ENCODE data around the gene SLC29A3. TPM values are rescaled to one million over a fixed set of nuclear protein-coding genes. Genes with fewer than 3 reads are reported as not detected.

The SLC29A3 gene
- total and polyA plus RNA-seq, 10 of the 15 experiments (the other 5 are each of a cell fraction or from before 2014, with no cell fraction given): 1.5 to 4.0 (median 2.7) TPM

DNA sequence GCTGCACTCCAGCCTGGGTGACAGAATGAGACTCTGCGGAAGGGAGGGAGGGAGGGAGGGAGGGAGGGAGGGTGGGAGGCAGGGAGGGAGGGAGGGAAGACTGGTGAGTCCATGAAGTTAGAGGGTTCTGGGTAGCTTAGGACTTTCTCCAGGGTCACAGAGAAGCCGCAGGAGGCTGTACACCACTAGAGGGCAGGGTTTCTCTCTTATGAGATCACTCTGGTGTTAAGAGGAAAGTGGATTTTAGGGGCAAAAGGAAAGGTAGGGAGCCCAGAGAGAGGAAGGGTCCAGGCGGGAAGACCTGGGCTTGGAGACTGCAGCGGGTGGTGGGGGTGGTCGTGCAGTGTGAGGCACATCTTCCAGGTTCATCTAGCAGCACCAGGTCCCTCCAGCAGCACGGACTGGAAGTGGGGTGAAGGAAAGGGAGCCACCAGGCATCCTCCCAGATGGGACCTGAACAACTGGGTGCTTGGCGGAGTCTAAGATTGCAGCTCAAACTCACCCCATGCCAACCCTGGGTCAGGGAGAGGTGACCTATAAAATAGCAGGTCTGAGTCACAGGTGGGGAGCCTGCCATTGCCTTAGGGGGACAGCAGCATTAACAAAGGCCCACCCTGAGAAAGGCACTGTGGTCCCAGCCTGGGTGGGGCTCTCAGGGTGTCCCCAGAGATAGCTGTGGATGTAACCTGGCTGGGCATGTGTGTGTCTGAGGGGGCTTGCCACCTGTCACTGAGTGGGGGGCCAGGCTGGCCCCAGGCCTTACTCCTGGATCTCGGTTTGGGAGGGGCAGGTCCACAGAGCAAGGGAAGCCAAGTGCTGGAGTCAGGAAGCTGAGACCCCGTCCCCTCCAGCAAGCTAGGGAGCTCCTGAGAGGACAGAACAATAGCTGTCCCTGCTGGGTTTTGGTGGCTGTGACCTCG, 48.5 kb upstream of the SLC29A3 start (continued):
- TF ChIP-seq NR2C2 (IDR thresholded peaks at IDR 0.05; ENCODE audit: borderline replicate concordance, control insufficient read depth, insufficient read length, low read depth): no peak
- TF ChIP-seq FOXM1 (IDR thresholded peaks at IDR 0.05; ENCODE audit: low read depth, low read length): no peak
- TF ChIP-seq HDGF (IDR thresholded peaks at IDR 0.05): no peak

DNA sequence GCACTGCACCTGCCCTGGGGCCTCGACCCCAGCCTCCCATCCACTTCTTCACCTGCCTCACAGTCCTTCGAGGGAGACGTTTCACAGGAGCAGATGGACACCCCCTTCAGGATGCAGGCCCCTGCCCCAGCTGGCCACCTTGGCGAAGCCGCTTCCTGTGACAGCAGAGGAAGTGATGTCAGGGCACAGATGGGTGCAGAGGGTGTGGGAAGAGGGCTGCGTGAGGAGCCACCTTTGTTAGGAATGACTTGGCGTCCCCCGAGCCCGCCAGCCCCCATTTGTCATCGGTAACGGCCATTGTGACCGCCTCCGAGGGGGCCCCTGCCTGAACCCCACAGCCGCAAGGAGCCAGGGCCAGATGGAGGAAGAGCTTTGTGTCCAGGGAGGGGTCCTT, 47.4 kb upstream of the SLC29A3 start:
- TF ChIP-seq, protein P1, sequence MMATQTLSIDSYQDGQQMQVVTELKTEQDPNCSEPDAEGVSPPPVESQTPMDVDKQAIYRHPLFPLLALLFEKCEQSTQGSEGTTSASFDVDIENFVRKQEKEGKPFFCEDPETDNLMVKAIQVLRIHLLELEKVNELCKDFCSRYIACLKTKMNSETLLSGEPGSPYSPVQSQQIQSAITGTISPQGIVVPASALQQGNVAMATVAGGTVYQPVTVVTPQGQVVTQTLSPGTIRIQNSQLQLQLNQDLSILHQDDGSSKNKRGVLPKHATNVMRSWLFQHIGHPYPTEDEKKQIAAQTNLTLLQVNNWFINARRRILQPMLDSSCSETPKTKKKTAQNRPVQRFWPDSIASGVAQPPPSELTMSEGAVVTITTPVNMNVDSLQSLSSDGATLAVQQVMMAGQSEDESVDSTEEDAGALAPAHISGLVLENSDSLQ (IDR thresholded peaks at IDR 0.05): no peak
- TF ChIP-seq STAT1 (conservative IDR thresholded peaks at IDR 0.05) (no peak), HCFC1 (IDR thresholded peaks at IDR 0.05; ENCODE audit: low read length) (no peak), NFIC (IDR thresholded peaks at IDR 0.05; ENCODE audit: low read depth, low read length) (no peak)
- Histone ChIP-seq H3K9me3 (replicated peaks; ENCODE audit: control insufficient read depth, insufficient read depth, low read length) (no peaks in the 10 kb centered on the region), H3K27ac (ENCODE audit: control insufficient read depth, insufficient read depth) (no peak overlapping the region), H3K9ac (ENCODE audit: control insufficient read depth, insufficient read depth, low read length) (no peak overlapping the region), H3K4me1 (ENCODE audit: control insufficient read depth, insufficient read depth, low read length) (no peaks in the 10 kb centered on the region), H4K20me1 (ENCODE audit: control insufficient read depth, insufficient read depth) (no peaks in the 10 kb centered on the region), H3K4me2 (ENCODE audit: control insufficient read depth, insufficient read depth) (no peak overlapping the region), H3K27me3 (replicated peaks in 1 of 2; ENCODE audit: control insufficient read depth in 2 of 2, insufficient read depth in 2 of 2, low read length in 1 of 2) (peaks cover 0 to 2% of the 10 kb centered on the region in 2 experiments; a peak in 2 of 4 replicates), H3K79me2 (ENCODE audit: control insufficient read depth, insufficient read depth, low read length) (no peaks in the 10 kb centered on the region), H2AFZ (ENCODE audit: control insufficient read depth, low read depth, low read length) (no peak overlapping the region), H3K36me3 (ENCODE audit: control insufficient read depth in 2 of 2, insufficient read depth in 2 of 2, low read length in 1 of 2) (no peaks in the 10 kb centered on the region), H3K4me3 (no peak overlapping the region)
- WGBS (ENCODE audit: insufficient coverage, insufficient replicate concordance, low lambda C conversion rate, missing lambda C conversion rate): 25% methylated on average over 14 of the region's 14 CpGs
- ChIA-PET RAD21 (ENCODE audit: unreplicated experiment) (no interaction called here), SMC1A (ENCODE audit: uncharacterized antibody, unreplicated experiment) (no interaction called here), POLR2A (no interaction called here), CTCF (interaction anchor here (0.7 to 0.9 kb wide), 2 partner anchors 13 to 456 kb away, joined by 3 to 4 read pairs; no protein-coding TSS in a partner anchor)
- ATAC-seq (no peak), FAIRE-seq (no peak), DNase-seq (ENCODE audit: low read depth, low spot score) (no peak)
- intact Hi-C loops (cut with micrococcal nuclease; ENCODE audit: unreplicated experiment) (no loop called here), in situ Hi-C loops (cut with MboI) (no loop called here)
- BruUV-seq (replicated peaks): no TSS peak

Data from GM12878 (cell line).